Osteoblast (primary cell): ENCODE results near the gene DYRK3. TPM values are rescaled to one million over a fixed set of nuclear protein-coding genes. Genes with fewer than 3 reads are reported as not detected.

Experiments
- DNase-seq: peaks from one replicate; pipeline ENCODE4 v3.0.0; 2011; ENCODE audit warnings: low spot score, mixed read lengths; ENCODE audit not compliant: insufficient read length; ENCODE audit errors: missing footprints
- H2AFZ ChIP-seq: 2 replicates; pipeline ENCODE4 v1.6.0; 2011; ENCODE audit warnings: mild to moderate bottlenecking, low read length
- H3K27ac ChIP-seq: 2 replicates; pipeline ENCODE4 v1.5.1; 2011; ENCODE audit warnings: mild to moderate bottlenecking, low read depth, low read length, moderate library complexity
- H3K27me3 ChIP-seq: 2 replicates; pipeline ENCODE4 v1.6.0; 2012; ENCODE audit warnings: mild to moderate bottlenecking, control low read depth, inconsistent platforms, low read length, moderate library complexity; ENCODE audit not compliant: insufficient read depth
- H3K36me3 ChIP-seq: 2 replicates; pipeline ENCODE4 v1.5.1; 2011; ENCODE audit warnings: mild to moderate bottlenecking, low read length, control low read depth, moderate library complexity; ENCODE audit not compliant: insufficient read depth
- H3K4me1 ChIP-seq: 2 replicates; pipeline ENCODE4 v1.5.1; 2011; ENCODE audit warnings: mild to moderate bottlenecking, low read length, control low read depth, moderate library complexity; ENCODE audit not compliant: insufficient read depth
- H3K4me2 ChIP-seq: 2 replicates; pipeline ENCODE4 v1.6.0; 2011; ENCODE audit warnings: mild to moderate bottlenecking, low read length; ENCODE audit not compliant: insufficient read depth
- H3K4me3 ChIP-seq: fragments of 200-600 bp; sonication (generic); 3 replicates; pipeline ENCODE4 v1.5.1; 2012; ENCODE audit warnings: mild to moderate bottlenecking, low read length, inconsistent platforms; ENCODE audit not compliant: insufficient read depth
- H3K79me2 ChIP-seq: 2 replicates; pipeline ENCODE4 v1.6.0; 2012; ENCODE audit warnings: mild to moderate bottlenecking, low read length, control low read depth, inconsistent platforms; ENCODE audit not compliant: insufficient read depth
- H3K9me3 ChIP-seq: 2 replicates; pipeline ENCODE4 v1.5.1; 2011; ENCODE audit warnings: low read depth, low read length, control low read depth
- H4K20me1 ChIP-seq: 2 replicates; pipeline ENCODE4 v1.6.0; 2012; ENCODE audit warnings: mild to moderate bottlenecking, low read length, control low read depth; ENCODE audit not compliant: insufficient read depth
- total RNA-seq: library from RNA; depleted of rRNA; stranded (reverse); fragments of >200 nt; gene quantifications from 2 replicates; pipeline ENCODE4 v1.2.3, GENCODE V29; 2012
- TF ChIP-seq, protein P1 (sequence below): IDR thresholded peaks from 2 replicates; pipeline ENCODE4 v1.5.1; 2011; ENCODE audit warnings: mild to moderate bottlenecking, low read depth, low read length, moderate library complexity; ENCODE audit errors: extremely low read depth

Gene DYRK3
- total RNA-seq, 1 donor: 52.1 TPM

DNA sequence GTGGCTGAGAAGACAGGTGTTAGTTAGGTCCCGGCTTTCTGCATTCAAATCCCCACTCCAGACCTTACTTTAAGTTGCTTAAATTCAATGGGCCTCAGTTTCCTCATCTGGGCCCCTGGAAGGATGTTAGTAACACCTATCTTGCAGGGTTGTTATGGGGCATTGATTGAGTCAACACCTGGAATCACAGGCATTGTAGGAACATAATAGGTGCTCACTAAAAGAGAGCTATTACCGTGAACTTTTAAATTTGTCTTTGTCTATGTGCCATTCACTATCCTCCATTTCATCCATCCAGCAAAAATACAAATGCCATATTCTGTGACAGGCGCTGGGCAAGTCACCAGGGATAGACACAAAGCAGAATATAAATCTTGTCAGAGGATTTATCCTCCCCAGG, 38.9 kb downstream of the DYRK3 start:
- H3K36me3 ChIP-seq: no peaks in the 10 kb centered on the region
- H3K27ac ChIP-seq: peak overlapping the region; percentile 71
- H4K20me1 ChIP-seq: no peaks in the 10 kb centered on the region
- H3K4me3 ChIP-seq: no peak overlapping the region
- no peaks in the 10 kb centered on the region for H3K9me3 ChIP-seq
- H3K79me2 ChIP-seq: no peaks in the 10 kb centered on the region
- no peak for DNase-seq
- H2AFZ ChIP-seq: no peak overlapping the region
- peaks cover 33% of the 10 kb centered on the region for H3K4me1 ChIP-seq
- TF ChIP-seq, protein P1, sequence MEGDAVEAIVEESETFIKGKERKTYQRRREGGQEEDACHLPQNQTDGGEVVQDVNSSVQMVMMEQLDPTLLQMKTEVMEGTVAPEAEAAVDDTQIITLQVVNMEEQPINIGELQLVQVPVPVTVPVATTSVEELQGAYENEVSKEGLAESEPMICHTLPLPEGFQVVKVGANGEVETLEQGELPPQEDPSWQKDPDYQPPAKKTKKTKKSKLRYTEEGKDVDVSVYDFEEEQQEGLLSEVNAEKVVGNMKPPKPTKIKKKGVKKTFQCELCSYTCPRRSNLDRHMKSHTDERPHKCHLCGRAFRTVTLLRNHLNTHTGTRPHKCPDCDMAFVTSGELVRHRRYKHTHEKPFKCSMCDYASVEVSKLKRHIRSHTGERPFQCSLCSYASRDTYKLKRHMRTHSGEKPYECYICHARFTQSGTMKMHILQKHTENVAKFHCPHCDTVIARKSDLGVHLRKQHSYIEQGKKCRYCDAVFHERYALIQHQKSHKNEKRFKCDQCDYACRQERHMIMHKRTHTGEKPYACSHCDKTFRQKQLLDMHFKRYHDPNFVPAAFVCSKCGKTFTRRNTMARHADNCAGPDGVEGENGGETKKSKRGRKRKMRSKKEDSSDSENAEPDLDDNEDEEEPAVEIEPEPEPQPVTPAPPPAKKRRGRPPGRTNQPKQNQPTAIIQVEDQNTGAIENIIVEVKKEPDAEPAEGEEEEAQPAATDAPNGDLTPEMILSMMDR: no peak
- peaks cover 3% of the 10 kb centered on the region for H3K27me3 ChIP-seq
- peak overlapping the region; percentile 49 for H3K4me2 ChIP-seq

- Histone ChIP-seq H3K36me3 (no peaks in the 10 kb centered on the region), H2AFZ (peak overlapping the region; percentile 74), H3K4me2 (peak overlapping the region; percentile 50), H3K4me3 (no peak overlapping the region), H3K4me1 (peaks cover 33% of the 10 kb centered on the region), H3K27ac (peak overlapping the region; percentile 71), H3K27me3 (peaks cover 3% of the 10 kb centered on the region), H3K9me3 (no peaks in the 10 kb centered on the region), H3K79me2 (no peaks in the 10 kb centered on the region), H4K20me1 (no peaks in the 10 kb centered on the region)
- TF ChIP-seq, protein P1: no peak
- DNase-seq: peak; percentile 94
Measured at GRCh38 chr1:206674745-206675175, 39.4 kb downstream of the DYRK3 start.

DNA sequence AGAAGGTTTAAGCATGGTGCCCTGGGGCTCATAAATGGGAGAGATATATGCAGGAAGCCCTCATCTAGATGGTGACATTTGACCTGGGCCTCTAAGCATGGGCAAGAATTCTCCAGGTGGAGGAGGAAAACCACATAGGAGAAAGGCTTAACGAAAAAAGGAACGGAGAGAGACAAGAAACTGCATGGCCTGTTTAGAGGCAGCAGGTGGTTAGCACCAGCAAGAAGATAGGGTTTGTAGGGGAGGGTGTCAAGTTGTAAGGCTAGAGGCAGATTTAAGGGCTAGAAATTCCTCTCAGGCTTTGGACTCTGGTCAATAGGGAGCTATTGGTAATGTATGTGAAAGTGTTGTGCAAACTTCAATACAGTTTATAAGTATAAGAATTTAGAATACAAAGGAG, 41.2 kb downstream of the DYRK3 start:
- no peaks in the 10 kb centered on the region for H3K9me3 ChIP-seq
- no peak overlapping the region for H3K27ac ChIP-seq
- H3K4me2 ChIP-seq: no peak overlapping the region
- DNase-seq: no peak
- TF ChIP-seq, protein P1: no peak
- no peaks in the 10 kb centered on the region for H4K20me1 ChIP-seq
- H3K79me2 ChIP-seq: no peaks in the 10 kb centered on the region
- no peak overlapping the region for H3K4me3 ChIP-seq
- H3K4me1 ChIP-seq: peaks cover 33% of the 10 kb centered on the region
- H2AFZ ChIP-seq: no peak overlapping the region
- H3K27me3 ChIP-seq: no peaks in the 10 kb centered on the region
- no peaks in the 10 kb centered on the region for H3K36me3 ChIP-seq

- peaks cover 10% of the 10 kb centered on the region for H3K27me3 ChIP-seq
- H3K36me3 ChIP-seq: no peaks in the 10 kb centered on the region
- H3K79me2 ChIP-seq: no peaks in the 10 kb centered on the region
- H3K4me1 ChIP-seq: peaks cover 21% of the 10 kb centered on the region
- TF ChIP-seq, protein P1: no peak
- H2AFZ ChIP-seq: no peak overlapping the region
- DNase-seq: no peak
- H3K27ac ChIP-seq: no peak overlapping the region
- H3K9me3 ChIP-seq: no peaks in the 10 kb centered on the region
- no peak overlapping the region for H3K4me3 ChIP-seq
- no peaks in the 10 kb centered on the region for H4K20me1 ChIP-seq
- H3K4me2 ChIP-seq: no peak overlapping the region
Measured at GRCh38 chr1:206678490-206678889, 43.2 kb downstream of the DYRK3 start.
